Epithelial cell of esophagus (primary cell): ENCODE measurements around the gene HTRA3.

Experiments
- DNase-seq: peaks from one replicate; pipeline ENCODE4 v3.0.0; 2010; ENCODE audit warnings: low read depth
- H3K4me3 ChIP-seq: 2 replicates; pipeline ENCODE4 v1.5.1; 2011; ENCODE audit warnings: mild to moderate bottlenecking, low read length, control low read depth
- CTCF ChIP-seq: IDR thresholded peaks from 2 replicates; pipeline ENCODE4 v1.5.1; 2011; ENCODE audit warnings: low read depth, mild to moderate bottlenecking, low read length, control low read depth, inconsistent platforms; ENCODE audit not compliant: insufficient read depth; ENCODE audit errors: missing control alignments

Gene HTRA3

DNA sequence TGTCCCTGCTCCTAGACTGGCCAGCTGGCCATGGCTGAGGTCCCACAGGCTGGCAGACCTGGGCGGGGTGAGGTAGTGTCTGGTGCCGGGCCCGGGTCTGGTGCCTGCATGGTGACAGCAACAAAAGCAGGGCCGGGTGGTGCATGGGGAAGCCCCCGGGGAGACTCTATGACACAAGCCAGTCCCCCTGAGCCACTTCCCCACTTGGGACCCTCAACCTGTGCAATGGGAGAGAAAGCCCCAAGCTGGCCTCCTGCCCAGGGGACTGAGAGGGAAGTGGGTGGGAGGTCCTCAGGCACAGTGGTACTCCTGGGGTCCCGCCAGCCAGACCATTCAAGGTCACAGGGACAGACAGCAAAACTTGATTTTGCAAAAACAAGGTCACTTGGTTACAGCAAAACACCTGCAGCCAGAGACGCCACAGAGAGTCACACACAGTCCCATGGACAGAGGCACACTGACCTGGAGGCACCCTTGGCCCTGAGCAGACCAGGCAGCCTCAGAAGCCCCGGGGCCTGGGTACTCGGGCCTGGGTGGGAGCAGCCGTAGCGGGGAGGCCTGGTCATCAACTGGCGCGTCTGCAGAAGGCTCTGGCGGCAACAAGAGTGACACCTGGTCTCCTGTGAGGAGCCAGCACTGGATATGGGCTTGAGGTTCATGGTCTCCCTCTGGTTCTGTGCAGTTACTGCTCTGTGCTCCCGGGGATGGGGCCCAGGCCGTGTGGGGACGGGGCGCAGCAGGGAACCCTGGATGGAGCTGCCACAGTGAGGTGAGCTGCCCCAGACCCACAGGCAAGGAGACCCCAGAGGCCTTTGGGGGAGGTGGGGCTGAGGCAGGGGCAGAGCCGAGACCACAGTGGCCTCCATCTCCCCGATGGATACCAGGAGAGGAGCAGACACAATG is 60.6 kb downstream of the HTRA3 start:
- no peak for TF ChIP-seq CTCF
- DNase-seq, result no peak
- H3K4me3 ChIP-seq, result no peak overlapping the region

- no peak for DNase-seq
- no peak overlapping the region for H3K4me3 ChIP-seq
- no peak for TF ChIP-seq CTCF
Observed at GRCh38 chr4:8330821-8331574, 61.4 kb downstream of the HTRA3 start.

DNA sequence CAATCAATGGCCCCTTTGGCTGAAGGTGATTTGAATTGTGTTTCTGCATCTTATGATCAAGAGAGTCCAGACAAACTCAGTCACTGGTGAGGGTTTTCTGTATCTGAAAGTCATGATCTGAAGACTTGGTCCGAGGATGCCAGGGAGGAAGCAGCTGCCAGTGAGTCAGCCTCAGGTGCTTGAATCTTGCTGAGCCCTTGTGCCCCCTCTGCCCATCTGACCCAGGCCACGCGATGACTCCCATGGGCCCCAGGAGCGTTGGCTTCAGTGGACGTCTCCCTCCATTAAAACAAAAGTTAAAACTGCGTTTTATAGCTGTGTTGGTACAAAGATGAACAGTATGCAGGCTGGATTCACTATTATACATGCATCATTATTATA is 62.0 kb downstream of the HTRA3 start:
- no peak overlapping the region for H3K4me3 ChIP-seq
- TF ChIP-seq CTCF, result no peak
- DNase-seq, result no peak

GRCh38 chr4:8332038-8332857 is 62.7 kb downstream of the HTRA3 start:
- TF ChIP-seq CTCF, result no peak
- DNase-seq, result no peak
- no peak overlapping the region for H3K4me3 ChIP-seq

GRCh38 chr4:8332891-8333331 is 63.4 kb downstream of the HTRA3 start:
- peak; percentile 75 for DNase-seq
- no peak for TF ChIP-seq CTCF
- no peak overlapping the region for H3K4me3 ChIP-seq

- no peak for DNase-seq
- no peak for TF ChIP-seq CTCF
- H3K4me3 ChIP-seq, result no peak overlapping the region
Observed at GRCh38 chr4:8333726-8334460, 64.3 kb downstream of the HTRA3 start.
